ENCODE results near the gene MAPRE3. TPM values are rescaled to one million over a fixed set of nuclear protein-coding genes. Genes with fewer than 3 reads are reported as not detected.

MAPRE3 gene
- total and polyA plus RNA-seq, 2 donors (not counting 3 experiments of a cell fraction or from before 2014, with no cell fraction given), result 4.4 to 6.1 TPM

- no peaks in the 10 kb centered on the region for H3K9me1 ChIP-seq (replicated peaks; ENCODE audit: control insufficient read depth, extremely low read depth, insufficient read depth, low read length)
- H3K4me2 ChIP-seq (ENCODE audit: insufficient read depth, low read length), result no peak overlapping the region
- TF ChIP-seq JUN (IDR thresholded peaks at IDR 0.05; ENCODE audit: borderline replicate concordance, insufficient read depth, insufficient read length, low read depth) (no peak), GATA2 (IDR thresholded peaks at IDR 0.05; ENCODE audit: insufficient read depth, insufficient read length, low read depth, low read length) (no peak), POLR2A (IDR thresholded peaks at IDR 0.05; ENCODE audit: low read depth, low read length) (no peak), POLR2AphosphoS5 (IDR thresholded peaks at IDR 0.05; ENCODE audit: insufficient read depth, low read depth, low read length) (no peak), MYC (IDR thresholded peaks at IDR 0.05; ENCODE audit: low read depth, low read length) (no peak)
- CTCF ChIA-PET, result interaction anchor here (1.5 kb wide), 1 partner anchor 17 kb away, joined by 3 read pairs; no protein-coding TSS in a partner anchor
- no peak overlapping the region for H3K27ac ChIP-seq (ENCODE audit: insufficient read depth, low read depth, low read length)
- DNase-seq (ENCODE audit: low read depth, low spot score), result no peak
- no peak for FAIRE-seq
- dilution Hi-C loops (cut with MboI; ENCODE audit: extremely low pct_ligation_motif_present, low sequenced_read_pairs) (no loop called here), intact Hi-C loops (cut with micrococcal nuclease) (no loop called here)
- no peaks in the 10 kb centered on the region for H3K9me3 ChIP-seq (replicated peaks; ENCODE audit: control insufficient read depth, insufficient read depth, low read length)
- H3K79me2 ChIP-seq (ENCODE audit: control insufficient read depth, insufficient read depth, low read length), result no peaks in the 10 kb centered on the region
- BruUV-seq (replicated peaks), result no TSS peak
- no peaks in the 10 kb centered on the region for H3K4me1 ChIP-seq (ENCODE audit: control insufficient read depth, extremely low read depth, insufficient read depth, low read length)
- no peaks in the 10 kb centered on the region for H3K36me3 ChIP-seq (ENCODE audit: control insufficient read depth in 2 of 2, extremely low read depth in 1 of 2, insufficient read depth in 2 of 2, low read length in 2 of 2)
- no peak overlapping the region for H2AFZ ChIP-seq (ENCODE audit: low read depth, low read length)
- H4K20me1 ChIP-seq (replicated peaks; ENCODE audit: control insufficient read depth, extremely low read depth, insufficient read depth, low read length), result no peaks in the 10 kb centered on the region
- POLR2A ChIA-PET, result no interaction called here
- no peak overlapping the region for H3K4me3 ChIP-seq (replicated peaks in 1 of 3; ENCODE audit: insufficient read depth in 1 of 3, low read depth in 1 of 3, low read length in 3 of 3)
- H3K27me3 ChIP-seq (ENCODE audit: control insufficient read depth in 2 of 2, insufficient read depth in 2 of 2, low read length in 2 of 2), result peaks cover 3 to 11% of the 10 kb centered on the region in 2 experiments
- H3K9ac ChIP-seq (replicated peaks; ENCODE audit: extremely low read depth, insufficient read depth, low read length), result no peak overlapping the region
Observed at GRCh38 chr2:26948800-26949199, 21.6 kb upstream of the MAPRE3 start.

- Histone ChIP-seq H2AFZ (ENCODE audit: low read depth, low read length) (no peak overlapping the region), H3K79me2 (ENCODE audit: control insufficient read depth, insufficient read depth, low read length) (no peaks in the 10 kb centered on the region), H3K9me1 (replicated peaks; ENCODE audit: control insufficient read depth, extremely low read depth, insufficient read depth, low read length) (no peaks in the 10 kb centered on the region), H3K36me3 (ENCODE audit: control insufficient read depth in 2 of 2, extremely low read depth in 1 of 2, insufficient read depth in 2 of 2, low read length in 2 of 2) (no peaks in the 10 kb centered on the region), H3K4me1 (ENCODE audit: control insufficient read depth, extremely low read depth, insufficient read depth, low read length) (no peaks in the 10 kb centered on the region), H4K20me1 (replicated peaks; ENCODE audit: control insufficient read depth, extremely low read depth, insufficient read depth, low read length) (no peaks in the 10 kb centered on the region), H3K9ac (replicated peaks; ENCODE audit: extremely low read depth, insufficient read depth, low read length) (no peak overlapping the region), H3K27me3 (ENCODE audit: control insufficient read depth in 2 of 2, insufficient read depth in 2 of 2, low read length in 2 of 2) (peaks cover 8 to 14% of the 10 kb centered on the region in 2 experiments), H3K27ac (ENCODE audit: insufficient read depth, low read depth, low read length) (no peak overlapping the region), H3K9me3 (replicated peaks; ENCODE audit: control insufficient read depth, insufficient read depth, low read length) (no peaks in the 10 kb centered on the region), H3K4me2 (ENCODE audit: insufficient read depth, low read length) (no peak overlapping the region), H3K4me3 (replicated peaks in 1 of 3; ENCODE audit: insufficient read depth in 1 of 3, low read depth in 1 of 3, low read length in 3 of 3) (no peak overlapping the region)
- BruUV-seq (replicated peaks), result no TSS peak
- POLR2A ChIA-PET, result no interaction called here
- DNase-seq (ENCODE audit: low read depth, low spot score) (no peak), FAIRE-seq (no peak)
- dilution Hi-C loops (cut with MboI; ENCODE audit: extremely low pct_ligation_motif_present, low sequenced_read_pairs), result no loop called here
- TF ChIP-seq POLR2A (IDR thresholded peaks at IDR 0.05; ENCODE audit: low read depth, low read length) (no peak), GATA2 (IDR thresholded peaks at IDR 0.05; ENCODE audit: insufficient read depth, insufficient read length, low read depth, low read length) (no peak)
- intact Hi-C loops (cut with micrococcal nuclease), result no loop called here
- CTCF ChIA-PET, result interaction anchor here (0.9 to 1.6 kb wide), 5 partner anchors 9 to 104 kb away, joined by 3 to 10 read pairs (median 4); no protein-coding TSS in a partner anchor
Observed at GRCh38 chr2:26950246-26950645, 20.2 kb upstream of the MAPRE3 start.

Measured in endothelial cell of umbilical vein (primary cell).